ENCODE data around the gene VAX1.
"Not testable (repeated sequence)": the region's sequence is repeated elsewhere in the genome, so short reads cannot be mapped to it uniquely, and the experiment has no call there.

The VAX1 gene, protein sequence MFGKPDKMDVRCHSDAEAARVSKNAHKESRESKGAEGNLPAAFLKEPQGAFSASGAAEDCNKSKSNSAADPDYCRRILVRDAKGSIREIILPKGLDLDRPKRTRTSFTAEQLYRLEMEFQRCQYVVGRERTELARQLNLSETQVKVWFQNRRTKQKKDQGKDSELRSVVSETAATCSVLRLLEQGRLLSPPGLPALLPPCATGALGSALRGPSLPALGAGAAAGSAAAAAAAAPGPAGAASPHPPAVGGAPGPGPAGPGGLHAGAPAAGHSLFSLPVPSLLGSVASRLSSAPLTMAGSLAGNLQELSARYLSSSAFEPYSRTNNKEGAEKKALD

DNA sequence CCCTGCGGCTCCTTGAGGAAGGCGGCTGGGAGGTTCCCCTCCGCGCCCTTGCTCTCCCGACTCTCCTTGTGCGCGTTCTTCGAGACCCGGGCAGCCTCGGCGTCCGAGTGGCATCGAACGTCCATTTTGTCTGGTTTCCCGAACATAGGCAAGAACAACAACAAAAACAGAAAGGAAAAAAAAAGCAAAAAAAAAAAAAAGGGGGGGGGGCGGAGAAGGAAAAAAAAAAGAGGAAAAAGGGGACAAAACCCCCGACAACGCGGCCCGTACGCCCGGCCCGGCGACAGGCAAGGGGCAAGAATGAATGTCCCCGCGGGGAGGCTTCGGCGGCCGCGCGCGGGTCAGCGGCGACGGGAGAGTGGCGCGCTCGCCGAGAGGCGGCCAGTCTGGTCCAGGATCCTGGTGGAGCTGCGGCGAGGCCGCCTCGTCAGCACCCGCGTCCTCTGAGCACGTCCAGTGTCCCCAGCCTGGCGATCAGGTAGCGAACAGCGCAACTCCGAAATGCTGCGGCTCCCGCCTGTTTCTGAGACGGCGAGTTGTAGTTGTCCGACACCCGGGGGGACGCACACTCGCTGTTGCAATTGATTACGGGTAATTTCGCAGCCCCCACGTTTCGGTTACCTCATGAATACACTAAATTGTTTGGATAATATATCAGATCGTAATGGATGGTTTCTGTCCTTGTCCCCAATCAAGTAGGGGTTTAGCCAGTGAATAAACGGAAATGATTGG lies at the start of gene VAX1:
TSS of gene VAX1 (minus strand) at position 360 of the 732 bp plus-strand sequence. CDS start at position 146, 214 bp downstream.
- no peak for TF ChIP-seq GATA1 (IDR thresholded peaks at IDR 0.05; ENCODE audit: low read depth, low read length)
- no peak for TF ChIP-seq POLR2A (IDR thresholded peaks at IDR 0.05; ENCODE audit: low read length)
- DNase-seq = no peak

DNA sequence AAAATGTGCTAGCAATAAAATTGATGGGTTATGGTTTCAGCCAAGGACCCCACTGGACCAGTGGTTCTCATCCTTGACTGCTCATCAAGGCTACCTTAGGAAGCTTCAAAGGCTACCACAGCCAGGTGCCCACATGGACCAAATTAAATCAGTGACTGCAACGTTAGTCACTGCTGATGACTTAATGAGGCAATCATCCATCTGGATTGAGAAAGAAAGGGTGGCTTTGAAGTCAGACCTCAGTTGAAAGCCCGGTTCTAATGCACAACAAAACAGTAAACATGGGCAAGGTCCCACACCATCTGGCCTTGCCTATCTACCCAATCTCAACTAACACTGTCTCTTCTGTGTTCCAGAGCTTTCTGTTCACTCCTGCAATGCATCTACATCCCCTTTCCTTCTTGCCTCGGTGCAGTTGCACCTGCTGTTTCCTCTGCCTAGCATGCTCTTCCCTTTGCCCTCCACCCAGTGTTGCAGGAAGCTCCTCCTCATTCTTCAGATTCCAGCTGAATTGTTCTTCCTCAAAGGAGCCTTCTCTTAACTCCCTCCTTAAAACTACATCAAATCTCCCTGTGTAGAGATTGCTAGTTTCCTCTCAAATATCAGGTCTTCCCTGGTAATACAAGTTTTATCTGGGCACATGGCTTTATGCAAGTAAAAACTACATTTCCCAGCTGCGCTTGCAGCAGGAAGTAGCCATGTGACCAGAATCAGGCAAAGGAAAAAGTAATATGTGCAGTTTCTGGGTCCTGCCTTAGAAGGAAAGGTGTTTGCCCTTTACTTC lies 49.0 kb upstream of the VAX1 start:
- no peak for DNase-seq

DNA sequence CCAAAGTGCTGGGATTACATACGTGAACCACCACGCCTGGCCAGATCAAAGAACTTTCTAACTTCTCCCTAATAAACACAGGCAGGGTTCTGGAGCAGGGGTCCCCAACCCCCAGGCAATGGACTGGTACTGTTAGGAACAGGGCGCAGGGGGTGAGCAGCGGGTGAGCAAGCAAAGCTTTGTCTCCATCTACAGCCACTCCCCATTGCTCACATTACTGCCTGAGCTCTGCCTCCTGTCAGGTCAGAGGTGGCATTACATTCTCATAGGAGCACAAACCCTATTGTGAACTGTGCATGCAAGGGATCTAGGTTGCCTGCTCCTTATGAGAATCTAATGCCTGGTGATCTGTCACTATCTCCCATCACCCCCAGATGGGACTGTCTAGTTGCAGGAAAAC lies 47.7 kb upstream of the VAX1 start:
- not testable (repeated sequence) for DNase-seq

More for the DNA sequence above, 49.0 kb upstream of the VAX1 start:
- no peak for TF ChIP-seq GATA1 (IDR thresholded peaks at IDR 0.05; ENCODE audit: low read depth, low read length)
- no peak for TF ChIP-seq POLR2A (IDR thresholded peaks at IDR 0.05; ENCODE audit: low read length)

DNA sequence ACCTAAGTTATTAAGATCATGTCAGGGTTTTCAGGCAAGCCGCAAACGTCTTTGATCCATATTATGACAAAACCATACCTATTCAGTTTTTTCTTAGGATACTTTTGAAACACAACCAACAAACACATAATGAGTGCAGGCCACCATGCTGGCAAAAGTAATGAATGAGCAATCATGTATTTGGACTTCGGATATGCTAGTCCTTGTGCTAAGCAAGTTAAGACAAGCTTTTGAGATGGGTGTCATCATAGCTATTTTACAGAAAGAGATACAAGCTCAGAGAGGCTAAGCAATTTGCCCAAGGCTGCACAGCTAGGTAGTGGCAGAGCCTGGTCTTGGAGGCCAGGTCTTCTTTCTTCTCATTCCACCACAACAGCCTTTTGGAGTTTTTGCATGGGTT lies 46.8 kb upstream of the VAX1 start:
- TF ChIP-seq POLR2A (IDR thresholded peaks at IDR 0.05; ENCODE audit: low read length) = no peak
- TF ChIP-seq GATA1 (IDR thresholded peaks at IDR 0.05; ENCODE audit: low read depth, low read length) = no peak
- no peak for DNase-seq

DNA sequence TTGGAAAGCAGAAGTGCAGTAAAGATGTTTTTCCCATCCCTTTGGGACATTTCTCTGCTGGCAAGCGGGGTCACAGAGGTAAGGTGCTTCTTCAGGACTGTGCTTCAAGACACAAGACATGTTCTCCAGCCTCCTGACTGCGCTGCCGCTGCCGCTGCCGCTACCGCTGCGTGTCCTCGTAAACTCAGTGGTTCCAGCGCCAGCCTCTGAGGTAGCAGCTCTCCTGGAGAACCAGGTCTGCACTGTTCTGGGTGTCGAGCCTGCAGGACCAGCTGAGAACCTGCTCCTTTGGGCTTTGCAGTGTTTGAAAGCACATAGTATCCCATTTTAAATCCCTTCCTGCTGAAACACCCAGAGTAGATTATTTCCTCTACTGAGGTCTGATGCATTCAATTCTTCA lies 46.2 kb upstream of the VAX1 start:
- DNase-seq = no peak
- TF ChIP-seq GATA1 (IDR thresholded peaks at IDR 0.05; ENCODE audit: low read depth, low read length) (no peak), POLR2A (IDR thresholded peaks at IDR 0.05; ENCODE audit: low read length) (no peak)

DNA sequence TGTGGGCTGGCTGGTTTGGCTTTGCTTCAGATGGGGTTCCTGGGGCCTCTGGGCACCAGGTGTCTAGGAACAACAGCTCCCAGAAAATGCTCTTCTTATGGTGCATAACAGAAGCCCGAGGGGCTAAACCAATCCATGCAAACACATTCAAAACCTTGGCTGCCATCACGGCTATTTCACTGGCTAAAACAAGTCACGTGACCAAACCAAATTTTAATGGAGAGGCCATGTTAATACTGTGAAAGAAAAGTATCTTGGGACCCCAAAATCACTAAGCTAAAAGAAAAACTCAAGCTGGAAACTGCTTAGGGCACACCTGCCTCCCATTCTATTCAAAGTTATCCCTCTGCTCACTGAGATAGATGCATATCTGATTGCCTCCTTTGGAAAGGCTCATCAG lies 40.1 kb upstream of the VAX1 start:
- no peak for DNase-seq

DNA sequence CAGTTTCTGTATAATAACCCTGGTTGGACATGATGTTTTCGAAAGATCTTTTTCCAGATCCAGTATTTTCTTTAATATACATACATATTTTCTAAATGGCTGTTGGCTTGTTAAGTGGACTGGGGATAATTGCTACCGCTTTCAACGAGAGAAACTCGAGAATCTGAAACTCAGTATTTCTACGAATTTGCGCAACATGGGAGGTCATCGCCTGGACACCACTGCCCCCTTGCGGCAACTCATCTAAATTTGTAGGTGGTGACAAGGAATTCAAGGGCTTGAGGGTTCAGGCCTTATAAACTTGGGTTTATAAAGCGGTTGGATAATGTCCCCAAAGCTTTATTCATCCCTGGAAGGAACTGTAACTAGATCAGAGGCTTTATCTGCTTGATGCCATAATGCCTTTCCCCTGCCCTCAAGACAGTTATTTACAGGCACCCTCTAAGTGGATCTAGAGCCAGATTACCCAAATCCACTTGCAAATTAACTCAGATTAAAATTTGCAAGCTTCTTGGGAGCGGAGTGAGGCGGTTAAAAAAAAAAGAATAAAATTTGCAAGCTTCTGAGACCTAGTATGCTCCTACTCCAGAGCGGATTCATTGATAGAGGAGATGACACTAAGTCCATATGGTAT lies 37.9 kb upstream of the VAX1 start:
- DNase-seq = peak; percentile 76 to 88
- TF ChIP-seq GATA1 (IDR thresholded peaks at IDR 0.05; ENCODE audit: low read depth, low read length) (no peak), POLR2A (IDR thresholded peaks at IDR 0.05; ENCODE audit: low read length) (no peak)

More for the DNA sequence above, 40.1 kb upstream of the VAX1 start:
- TF ChIP-seq POLR2A (IDR thresholded peaks at IDR 0.05; ENCODE audit: low read length) (no peak), GATA1 (IDR thresholded peaks at IDR 0.05; ENCODE audit: low read depth, low read length) (no peak)

DNA sequence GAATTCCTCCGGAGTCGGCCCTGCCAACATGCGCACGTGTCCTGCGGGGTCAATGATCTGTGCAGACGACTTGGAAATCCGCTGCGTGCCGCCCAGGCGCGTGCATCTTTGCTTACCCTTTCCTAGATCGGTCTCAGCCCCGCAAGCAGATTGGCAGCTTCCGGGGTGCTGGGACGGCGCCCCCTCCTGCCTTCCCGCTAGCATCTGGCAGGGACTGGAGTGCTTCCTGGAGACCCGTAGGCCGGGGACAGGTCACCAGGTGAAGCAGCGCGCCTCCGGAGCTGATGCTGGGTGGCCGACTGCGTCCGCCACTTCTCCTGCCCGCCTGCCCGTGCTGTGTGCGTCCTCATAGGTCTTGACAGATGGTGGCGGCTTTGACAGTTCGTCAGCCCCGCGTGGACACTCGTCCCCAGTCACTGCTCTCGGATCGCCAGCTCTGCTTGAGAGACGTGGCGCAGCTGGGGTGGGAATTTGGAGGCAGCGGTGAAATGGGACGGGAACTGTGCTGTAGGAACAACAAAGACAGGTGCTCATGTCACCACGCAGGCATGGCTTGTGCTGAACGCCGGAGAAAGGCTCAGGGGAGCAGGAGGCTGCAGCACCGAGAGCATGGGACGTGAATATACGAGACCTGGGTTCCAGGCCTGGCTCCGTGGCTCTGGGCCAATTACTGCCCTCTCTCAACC lies 37.3 kb upstream of the VAX1 start:
- TF ChIP-seq POLR2A (IDR thresholded peaks at IDR 0.05; ENCODE audit: low read length) = no peak
- no peak for TF ChIP-seq GATA1 (IDR thresholded peaks at IDR 0.05; ENCODE audit: low read depth, low read length)
- DNase-seq = peak; percentile 37 to 40

DNA sequence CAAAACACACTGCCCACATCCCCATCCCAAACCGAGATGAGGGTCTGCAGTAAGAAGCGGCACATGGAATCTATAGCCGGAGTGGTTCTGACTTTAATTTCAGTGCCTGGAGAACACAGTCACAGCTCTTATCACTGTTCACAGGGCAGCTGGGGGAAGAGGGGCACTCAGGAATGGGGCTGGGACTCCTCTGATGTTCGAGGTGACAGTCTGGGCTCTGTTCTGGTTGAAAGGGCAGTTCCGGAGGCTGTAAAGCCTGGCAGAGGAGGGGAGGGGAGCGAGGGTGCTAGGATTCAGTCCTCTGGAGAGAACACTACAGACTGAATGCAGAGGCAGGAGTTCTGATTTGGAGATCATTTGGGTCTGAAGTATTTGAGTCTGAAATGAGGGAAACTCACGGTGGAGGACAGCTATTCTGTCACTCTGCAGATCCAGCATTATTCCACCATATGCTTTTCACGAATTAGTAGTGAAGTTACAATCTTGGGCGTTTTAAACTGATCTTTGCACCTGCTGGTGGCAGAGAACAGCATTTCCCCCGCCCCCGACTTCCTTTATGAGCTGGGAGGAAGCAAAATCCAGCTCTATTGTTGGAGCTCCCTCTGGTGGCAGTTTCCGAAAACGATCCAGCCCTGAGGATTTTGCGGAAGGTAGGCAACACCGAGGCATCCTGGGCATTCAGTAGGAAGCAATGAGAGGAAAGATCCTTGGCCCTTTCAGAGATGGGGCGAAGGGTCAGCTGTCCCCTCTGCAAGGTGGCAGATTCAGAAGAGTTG lies 36.6 kb upstream of the VAX1 start:
- DNase-seq = peak; percentile 62 to 74
- TF ChIP-seq POLR2A (IDR thresholded peaks at IDR 0.05; ENCODE audit: low read length) = no peak
- TF ChIP-seq GATA1 (IDR thresholded peaks at IDR 0.05; ENCODE audit: low read depth, low read length) = no peak

DNA sequence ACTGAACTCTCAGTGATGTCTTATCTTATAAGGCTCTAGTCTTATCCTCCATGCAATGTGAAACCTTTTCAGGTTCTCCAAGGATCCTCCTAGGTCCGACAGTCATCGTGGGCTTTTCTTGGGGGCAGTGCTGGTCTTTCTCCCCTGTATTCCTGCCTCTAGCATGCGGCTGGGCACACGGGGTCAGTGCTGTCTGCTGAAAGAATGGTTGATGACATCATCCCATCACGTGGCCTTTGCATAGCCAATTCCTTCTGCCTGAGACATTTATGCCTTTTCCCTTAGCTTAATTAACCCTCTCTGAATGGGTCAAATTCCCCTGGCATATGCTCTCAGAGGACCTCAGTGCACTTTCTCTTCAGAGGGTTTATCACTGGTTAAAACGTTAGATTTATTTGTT lies 32.2 kb upstream of the VAX1 start:
- no peak for DNase-seq
- TF ChIP-seq POLR2A (IDR thresholded peaks at IDR 0.05; ENCODE audit: low read length) = no peak
- TF ChIP-seq GATA1 (IDR thresholded peaks at IDR 0.05; ENCODE audit: low read depth, low read length) = no peak

DNA sequence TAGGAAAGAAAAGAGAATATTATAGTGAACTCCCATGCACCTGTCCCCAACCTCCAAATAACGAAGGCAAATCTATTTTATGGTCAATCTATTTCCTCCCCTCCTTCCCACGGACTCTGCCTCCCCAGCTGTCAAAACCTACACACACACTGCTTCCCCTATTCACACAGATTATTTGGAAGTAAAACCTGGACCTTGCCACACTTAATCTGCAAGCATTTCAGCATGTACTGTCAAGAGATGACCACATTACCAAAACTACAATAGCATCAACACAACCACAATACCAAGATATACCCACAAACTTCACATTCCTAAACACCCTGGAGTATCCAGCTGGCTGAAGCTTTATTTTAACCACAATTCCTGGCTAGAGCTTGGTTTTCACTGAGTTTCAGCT lies 31.4 kb upstream of the VAX1 start:
- TF ChIP-seq GATA1 (IDR thresholded peaks at IDR 0.05; ENCODE audit: low read depth, low read length) = no peak
- TF ChIP-seq POLR2A (IDR thresholded peaks at IDR 0.05; ENCODE audit: low read length) = no peak
- DNase-seq = no peak

DNA sequence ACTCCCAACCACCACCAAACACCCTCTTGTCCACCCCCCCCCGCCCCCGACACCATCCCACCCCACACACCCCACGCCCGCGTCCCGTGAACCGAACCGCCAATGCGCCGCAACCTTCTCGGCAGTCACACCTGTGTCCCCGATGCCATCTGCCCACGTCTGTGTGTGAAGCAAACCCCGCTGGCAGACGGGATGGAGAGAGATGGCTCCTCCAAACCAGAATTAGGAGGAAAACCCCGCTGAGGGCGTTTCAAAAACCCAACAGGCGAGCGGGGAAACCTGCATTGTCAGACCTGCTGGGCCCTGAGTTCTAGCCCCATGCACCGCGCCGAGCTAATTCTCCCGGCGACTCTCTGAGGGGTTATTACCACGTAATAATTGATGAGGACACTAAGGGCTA lies 30.7 kb upstream of the VAX1 start:
- TF ChIP-seq GATA1 (IDR thresholded peaks at IDR 0.05; ENCODE audit: low read depth, low read length) (no peak), POLR2A (IDR thresholded peaks at IDR 0.05; ENCODE audit: low read length) (no peak)
- no peak for DNase-seq
